CD4-positive, alpha-beta T cell treated with Interleukin-15 for 1 hour (primary cell): ENCODE data around the gene LEF1.
A peak's percentile ranks its signal among the peaks of the same experiment; 100 is the strongest.

Experiments used
- DNase-seq: peaks from one replicate; pipeline ENCODE4 v3.0.0-alpha.2; 2020

LEF1 gene

GRCh38 chr4:108174856-108175255 lies 6.1 kb upstream of the LEF1 start:
- DNase-seq: no peak

- no peak for DNase-seq
Measured at GRCh38 chr4:108173599-108174057, 4.9 kb upstream of the LEF1 start.

DNA sequence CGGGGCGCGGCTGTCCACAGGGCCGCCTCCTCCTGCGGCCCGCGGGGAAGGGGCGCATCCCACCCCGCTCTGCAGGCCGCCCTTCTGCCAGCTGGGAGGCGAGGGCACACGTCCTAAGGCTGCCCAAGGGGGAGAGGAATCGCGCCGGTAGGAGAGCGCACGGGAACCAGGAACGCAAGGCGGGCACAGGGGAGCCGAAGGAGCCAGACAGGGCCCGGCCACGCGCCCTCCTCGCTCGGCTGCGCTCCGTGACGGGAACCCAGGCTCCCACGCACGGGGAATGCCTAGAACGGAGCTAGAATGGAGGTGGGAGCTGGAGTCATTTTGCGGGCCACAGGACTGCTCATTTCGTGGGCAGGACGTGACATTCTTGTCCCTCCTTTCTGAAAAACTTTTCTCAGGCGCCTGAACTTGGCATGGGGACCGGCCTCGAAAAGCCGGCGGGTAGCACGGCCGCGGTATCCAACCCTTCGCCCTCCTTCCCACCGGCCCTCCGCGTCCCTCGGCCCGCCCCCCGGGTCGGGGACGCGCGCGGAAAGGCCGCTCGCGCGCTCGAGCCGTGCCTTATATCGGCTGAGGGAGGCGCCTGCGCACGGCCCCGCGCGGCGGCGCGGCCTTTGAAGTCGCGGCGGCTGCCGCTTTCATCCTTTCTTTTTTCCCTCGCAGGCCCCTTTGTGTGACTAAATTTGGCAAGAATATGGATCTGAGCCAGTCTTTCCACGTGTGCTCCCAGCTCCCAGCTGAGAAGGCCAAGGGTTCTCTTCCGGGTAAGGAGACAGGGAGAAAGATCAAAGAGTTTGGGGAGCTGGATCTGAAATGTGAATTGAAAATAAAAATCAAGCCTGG lies 4.2 kb upstream of the LEF1 start:
- DNase-seq: peak; percentile 50

GRCh38 chr4:108172231-108172752 lies 3.6 kb upstream of the LEF1 start:
- no peak for DNase-seq

- peak; percentile 48 for DNase-seq
Measured at GRCh38 chr4:108171339-108172230, 2.9 kb upstream of the LEF1 start.

DNA sequence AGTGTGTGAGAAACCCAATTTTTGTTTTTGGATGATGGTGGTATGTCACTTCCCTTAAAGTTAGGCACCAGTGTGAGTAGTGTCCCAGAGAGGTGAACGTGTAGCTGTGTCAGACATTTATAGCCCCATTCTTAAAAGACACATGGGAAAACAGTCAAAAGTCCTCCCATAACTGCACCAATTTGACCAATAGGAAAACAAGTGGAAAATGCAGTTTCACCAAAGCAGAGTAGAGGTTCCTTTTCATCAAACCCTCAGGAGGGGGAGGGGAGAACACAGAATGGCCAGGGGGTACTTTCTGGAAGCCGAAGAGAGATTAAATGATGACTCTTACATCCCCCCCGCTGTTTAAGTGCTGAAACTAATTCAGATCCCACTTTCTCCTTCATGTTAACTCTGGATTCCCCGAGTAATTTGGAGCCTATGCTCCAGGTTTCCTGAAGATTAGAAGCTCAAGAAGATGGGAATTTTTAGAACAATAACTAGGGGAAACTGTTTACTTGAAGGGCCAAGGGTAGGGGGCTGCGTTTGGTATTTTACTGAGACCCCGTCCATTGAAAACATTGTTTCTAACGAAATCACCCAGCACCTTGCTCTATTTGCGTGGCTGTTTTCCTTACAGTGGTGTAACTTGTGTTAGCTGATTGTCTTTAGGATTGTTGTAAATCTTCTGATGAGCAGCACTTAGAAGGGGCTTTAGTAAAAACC lies 2.1 kb upstream of the LEF1 start:
- no peak for DNase-seq

GRCh38 chr4:108169664-108170063 lies 932 bp upstream of the LEF1 start:
- no peak for DNase-seq

- peak; percentile 27 for DNase-seq
Measured at GRCh38 chr4:108168160-108168670, 517 bp downstream of the LEF1 start.

- peak; percentile 34 for DNase-seq
Measured at GRCh38 chr4:108166441-108167315, 2.1 kb downstream of the LEF1 start.

DNA sequence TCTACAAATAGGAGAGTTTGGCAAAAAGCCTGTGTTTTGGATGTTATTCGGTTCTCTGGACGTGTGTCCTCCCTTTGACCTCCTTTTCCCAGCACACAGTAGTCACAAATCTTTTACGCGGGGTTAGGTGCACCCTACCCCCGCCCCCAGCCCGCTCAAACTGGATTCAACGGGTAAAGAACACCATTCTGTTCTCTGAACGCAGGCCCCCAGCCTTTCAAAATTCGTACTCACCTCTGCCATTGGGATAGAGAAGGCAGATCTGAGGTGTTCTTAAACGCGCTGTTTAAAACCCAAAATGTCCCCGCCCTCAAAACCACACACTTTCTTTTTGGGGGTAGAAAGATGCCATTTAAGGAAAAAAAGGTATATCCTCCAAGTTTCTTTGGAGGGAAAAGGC lies 2.7 kb downstream of the LEF1 start:
- no peak for DNase-seq

DNA sequence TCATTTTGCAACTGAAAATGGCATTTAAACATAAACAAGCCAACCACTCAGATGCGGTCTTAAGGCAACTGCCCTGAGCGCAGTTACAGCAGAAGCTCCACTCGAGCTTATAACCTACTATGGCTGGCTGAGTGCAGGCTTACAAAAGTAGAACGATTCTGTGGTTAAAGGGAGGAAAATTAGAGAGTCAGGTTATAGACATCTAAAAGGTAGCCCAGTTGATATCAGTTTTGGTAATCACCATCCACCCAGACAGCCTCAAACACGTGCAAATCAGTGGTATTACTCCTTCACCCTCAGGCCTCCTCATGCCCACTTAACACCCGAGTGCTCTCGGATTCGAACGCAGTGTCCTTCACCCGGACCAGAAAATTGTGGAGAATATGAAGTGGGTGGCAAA lies 3.1 kb downstream of the LEF1 start:
- DNase-seq: no peak

GRCh38 chr4:108163351-108163750 lies 5.4 kb downstream of the LEF1 start:
- DNase-seq: no peak

DNA sequence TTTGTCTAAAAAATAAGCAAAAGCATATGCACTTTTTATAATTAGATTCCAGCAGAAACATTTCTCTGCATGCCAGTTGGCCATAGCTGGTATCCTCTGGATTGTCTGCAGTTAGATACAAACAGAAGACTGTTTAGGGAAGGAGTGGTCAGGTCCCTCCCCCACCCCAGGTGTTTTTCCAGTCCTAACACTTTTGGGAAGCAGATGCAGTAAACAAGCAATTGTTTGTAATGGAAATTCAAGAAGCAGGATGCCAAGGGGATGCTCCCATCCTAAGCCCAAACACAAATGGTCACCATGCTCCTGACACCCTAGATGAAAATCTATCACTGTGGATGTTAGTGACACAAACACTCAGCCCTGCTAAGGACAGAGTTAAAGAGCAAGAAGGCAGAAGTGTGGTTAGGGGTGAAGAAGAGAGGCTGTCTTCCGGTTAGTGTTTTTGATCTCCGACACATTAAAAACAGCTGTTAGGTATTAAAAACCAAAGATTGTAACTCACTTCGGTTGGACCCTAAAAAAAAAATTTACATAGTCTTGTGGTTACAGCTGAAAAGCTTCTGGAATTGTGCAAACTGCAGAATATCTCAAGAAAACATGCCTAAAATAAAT lies 7.9 kb downstream of the LEF1 start:
- no peak for DNase-seq

DNA sequence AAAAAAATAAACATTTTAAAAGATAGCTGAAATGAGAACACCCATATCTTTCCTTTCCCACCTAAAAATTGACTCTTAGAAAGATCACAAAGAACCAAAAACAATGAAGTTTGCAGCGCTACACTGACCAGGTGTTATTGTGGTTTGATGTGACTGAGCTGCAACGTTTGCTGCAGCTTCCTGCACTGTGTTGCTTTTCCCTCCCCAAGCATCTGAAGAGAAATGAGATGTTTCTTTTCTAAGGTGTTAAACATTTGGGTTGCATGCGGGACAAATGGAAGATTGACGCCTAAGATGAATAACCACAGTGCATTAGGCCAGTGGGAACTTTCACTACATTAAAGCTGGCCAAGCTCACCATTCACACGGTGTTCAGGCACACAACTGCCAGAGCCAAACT lies 8.9 kb downstream of the LEF1 start:
- DNase-seq: no peak

- no peak for DNase-seq
Measured at GRCh38 chr4:108157655-108158054, 11.1 kb downstream of the LEF1 start.

- no peak for DNase-seq
Measured at GRCh38 chr4:108156391-108156790, 12.3 kb downstream of the LEF1 start.

DNA sequence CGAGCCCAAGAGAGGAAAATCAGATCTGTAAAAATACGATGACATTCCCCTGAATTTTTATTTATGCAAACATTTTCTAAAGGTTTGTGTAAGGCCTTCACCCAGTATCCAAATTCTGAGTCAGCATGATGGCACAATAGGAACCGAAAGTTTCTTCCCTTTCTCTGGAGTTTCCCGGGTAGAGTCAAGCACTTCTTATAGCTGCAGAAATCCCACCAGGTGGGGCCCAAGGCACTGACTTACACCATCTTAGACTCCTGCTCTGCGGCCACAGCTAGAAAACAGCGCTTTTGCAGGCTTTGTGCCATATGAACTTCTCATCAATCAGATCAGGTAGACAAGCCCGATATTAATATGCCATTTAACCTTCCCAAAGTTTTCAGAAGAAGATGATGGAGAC lies 13.4 kb downstream of the LEF1 start:
- peak; percentile 26 for DNase-seq

DNA sequence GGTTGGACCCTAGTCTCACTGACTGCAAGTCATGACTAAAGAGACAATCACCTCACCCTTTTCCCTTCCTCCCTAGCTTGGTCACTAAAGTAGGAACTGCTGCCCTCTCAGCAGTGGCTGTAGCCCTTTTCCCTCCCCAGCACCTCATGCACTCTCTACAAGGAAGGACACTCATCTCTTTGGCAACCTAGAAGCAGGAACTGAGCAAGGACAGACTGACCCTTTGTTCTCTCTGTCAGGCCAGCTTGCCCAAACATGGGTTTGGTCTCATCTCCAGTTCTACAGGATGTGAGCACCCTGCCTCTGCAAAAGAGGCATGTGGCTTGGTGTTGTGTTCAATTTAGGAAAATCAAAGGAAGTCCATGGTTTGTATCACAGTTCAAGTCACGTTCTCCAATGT lies 15.8 kb downstream of the LEF1 start:
- DNase-seq: no peak

- no peak for DNase-seq
Measured at GRCh38 chr4:108149588-108150380, 18.9 kb downstream of the LEF1 start.

- DNase-seq: peak; percentile 42
Measured at GRCh38 chr4:108148316-108148715, 20.4 kb downstream of the LEF1 start.
